Liver (tissue), 3 donors: Measurements from ENCODE around the gene MLH1.
"Not testable (repeated sequence)": the region's sequence is repeated elsewhere in the genome, so short reads cannot be mapped to it uniquely, and the experiment has no call there.

Experiments used
- EGR1 ChIP-seq, 2 donors: IDR thresholded peaks; 2 replicates each; pipeline ENCODE4 v1.6.1; 2016 to 2018; ENCODE audit warnings: antibody characterized with exemption in 2 of 2, low read depth in 2 of 2
- GABPA ChIP-seq, 2 donors: IDR thresholded peaks in 1 of 2; conservative IDR thresholded peaks in 1 of 2; 2 replicates each; pipeline ENCODE4 v1.6.1; 2016; ENCODE audit warnings: antibody characterized with exemption in 2 of 2, mild to moderate bottlenecking in 1 of 2, moderate library complexity in 1 of 2
- HNF4A ChIP-seq, 2 donors: conservative IDR thresholded peaks; 2 replicates each; pipeline ENCODE4 v1.6.1; 2016; ENCODE audit warnings: antibody characterized with exemption in 2 of 2, mild to moderate bottlenecking in 2 of 2
- HNF4G ChIP-seq: IDR thresholded peaks from 2 replicates; pipeline ENCODE4 v1.6.1; 2016; ENCODE audit warnings: antibody characterized with exemption
- JUND ChIP-seq, 2 donors: IDR thresholded peaks; 2 replicates each; pipeline ENCODE4 v1.6.1; 2016; ENCODE audit warnings: antibody characterized with exemption in 2 of 2
- RAD21 ChIP-seq, 2 donors: IDR thresholded peaks; 2 replicates each; pipeline ENCODE4 v1.6.1; 2016; ENCODE audit warnings: antibody characterized with exemption in 2 of 2, mild to moderate bottlenecking in 2 of 2
- REST ChIP-seq: IDR thresholded peaks from 2 replicates; pipeline ENCODE4 v1.6.1; 2016; ENCODE audit warnings: antibody characterized with exemption, mild to moderate bottlenecking
- SP1 ChIP-seq: IDR thresholded peaks from 2 replicates; pipeline ENCODE4 v1.6.1; 2018; ENCODE audit warnings: antibody characterized with exemption, mild to moderate bottlenecking
- YY1 ChIP-seq: IDR thresholded peaks from 2 replicates; pipeline ENCODE4 v1.6.1; 2016; ENCODE audit warnings: antibody characterized with exemption, mild to moderate bottlenecking
- TF ChIP-seq, protein P1 (sequence below): fragments of 150-350 bp; IDR thresholded peaks from 2 replicates; pipeline ENCODE4 v1.5.1; 2017; ENCODE audit warnings: improper control_type of control experiment, low read depth, low read length; ENCODE audit not compliant: missing input control
- TF ChIP-seq, protein P2 (sequence below): IDR thresholded peaks from 2 replicates; pipeline ENCODE4 v1.6.1; 2016; ENCODE audit warnings: antibody characterized with exemption
- TF ChIP-seq, protein P3 (sequence below): IDR thresholded peaks from 2 replicates; pipeline ENCODE4 v1.6.1; 2016; ENCODE audit warnings: antibody characterized with exemption
- TF ChIP-seq, protein P4 (sequence below): IDR thresholded peaks from 2 replicates; pipeline ENCODE4 v1.6.1; 2016; ENCODE audit warnings: antibody characterized with exemption
- donor health status: healthy.
- donor health status: healthy.

DNA sequence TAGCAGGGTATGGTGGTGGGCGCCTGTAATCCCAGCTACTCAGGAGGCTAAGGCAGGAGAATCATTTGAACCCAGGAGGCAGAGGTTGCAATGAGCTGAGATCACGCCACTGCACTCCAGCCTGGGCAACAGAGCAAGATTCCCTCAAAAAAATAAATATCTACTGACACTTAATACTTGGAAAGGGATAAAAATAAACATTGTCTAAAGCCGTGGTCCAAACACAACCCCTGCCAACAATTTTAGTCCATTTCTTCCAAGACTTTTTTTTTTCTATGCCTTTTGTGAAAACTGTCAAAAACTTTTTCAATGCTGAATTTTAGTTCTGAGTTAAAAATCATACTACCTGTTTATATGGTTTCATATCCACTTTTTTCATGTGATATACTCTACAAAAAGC, 49.4 kb downstream of the MLH1 start:
- TF ChIP-seq, protein P1, sequence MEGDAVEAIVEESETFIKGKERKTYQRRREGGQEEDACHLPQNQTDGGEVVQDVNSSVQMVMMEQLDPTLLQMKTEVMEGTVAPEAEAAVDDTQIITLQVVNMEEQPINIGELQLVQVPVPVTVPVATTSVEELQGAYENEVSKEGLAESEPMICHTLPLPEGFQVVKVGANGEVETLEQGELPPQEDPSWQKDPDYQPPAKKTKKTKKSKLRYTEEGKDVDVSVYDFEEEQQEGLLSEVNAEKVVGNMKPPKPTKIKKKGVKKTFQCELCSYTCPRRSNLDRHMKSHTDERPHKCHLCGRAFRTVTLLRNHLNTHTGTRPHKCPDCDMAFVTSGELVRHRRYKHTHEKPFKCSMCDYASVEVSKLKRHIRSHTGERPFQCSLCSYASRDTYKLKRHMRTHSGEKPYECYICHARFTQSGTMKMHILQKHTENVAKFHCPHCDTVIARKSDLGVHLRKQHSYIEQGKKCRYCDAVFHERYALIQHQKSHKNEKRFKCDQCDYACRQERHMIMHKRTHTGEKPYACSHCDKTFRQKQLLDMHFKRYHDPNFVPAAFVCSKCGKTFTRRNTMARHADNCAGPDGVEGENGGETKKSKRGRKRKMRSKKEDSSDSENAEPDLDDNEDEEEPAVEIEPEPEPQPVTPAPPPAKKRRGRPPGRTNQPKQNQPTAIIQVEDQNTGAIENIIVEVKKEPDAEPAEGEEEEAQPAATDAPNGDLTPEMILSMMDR = not testable (repeated sequence)
- TF ChIP-seq, protein P2, sequence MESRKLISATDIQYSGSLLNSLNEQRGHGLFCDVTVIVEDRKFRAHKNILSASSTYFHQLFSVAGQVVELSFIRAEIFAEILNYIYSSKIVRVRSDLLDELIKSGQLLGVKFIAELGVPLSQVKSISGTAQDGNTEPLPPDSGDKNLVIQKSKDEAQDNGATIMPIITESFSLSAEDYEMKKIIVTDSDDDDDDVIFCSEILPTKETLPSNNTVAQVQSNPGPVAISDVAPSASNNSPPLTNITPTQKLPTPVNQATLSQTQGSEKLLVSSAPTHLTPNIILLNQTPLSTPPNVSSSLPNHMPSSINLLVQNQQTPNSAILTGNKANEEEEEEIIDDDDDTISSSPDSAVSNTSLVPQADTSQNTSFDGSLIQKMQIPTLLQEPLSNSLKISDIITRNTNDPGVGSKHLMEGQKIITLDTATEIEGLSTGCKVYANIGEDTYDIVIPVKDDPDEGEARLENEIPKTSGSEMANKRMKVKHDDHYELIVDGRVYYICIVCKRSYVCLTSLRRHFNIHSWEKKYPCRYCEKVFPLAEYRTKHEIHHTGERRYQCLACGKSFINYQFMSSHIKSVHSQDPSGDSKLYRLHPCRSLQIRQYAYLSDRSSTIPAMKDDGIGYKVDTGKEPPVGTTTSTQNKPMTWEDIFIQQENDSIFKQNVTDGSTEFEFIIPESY = not testable (repeated sequence)
- TF ChIP-seq GABPA (IDR thresholded peaks at IDR 0.05 in 1 of 2, conservative IDR thresholded peaks at IDR 0.05 in 1 of 2); RAD21 (IDR thresholded peaks at IDR 0.05); EGR1 (IDR thresholded peaks at IDR 0.05; ENCODE audit: low read depth in 2 of 2); JUND (IDR thresholded peaks at IDR 0.05); REST; YY1; HNF4A (conservative IDR thresholded peaks at IDR 0.05); SP1; HNF4G: not testable (repeated sequence)
- TF ChIP-seq, protein P3, sequence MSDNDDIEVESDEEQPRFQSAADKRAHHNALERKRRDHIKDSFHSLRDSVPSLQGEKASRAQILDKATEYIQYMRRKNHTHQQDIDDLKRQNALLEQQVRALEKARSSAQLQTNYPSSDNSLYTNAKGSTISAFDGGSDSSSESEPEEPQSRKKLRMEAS = not testable (repeated sequence)
- TF ChIP-seq, protein P4, sequence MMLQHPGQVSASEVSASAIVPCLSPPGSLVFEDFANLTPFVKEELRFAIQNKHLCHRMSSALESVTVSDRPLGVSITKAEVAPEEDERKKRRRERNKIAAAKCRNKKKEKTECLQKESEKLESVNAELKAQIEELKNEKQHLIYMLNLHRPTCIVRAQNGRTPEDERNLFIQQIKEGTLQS = not testable (repeated sequence)
